ENCODE measurements around the gene P2RX1.

P2RX1 gene

GRCh38 chr17:3929764-3930163, 13.5 kb upstream of the P2RX1 start:
- Histone ChIP-seq H3K9me3 (ENCODE audit: control insufficient read depth, low read depth, low read length) (no peaks in the 10 kb centered on the region), H3K36me3 (ENCODE audit: control insufficient read depth, low read depth, low read length) (no peaks in the 10 kb centered on the region), H3K9ac (ENCODE audit: low read length) (no peak overlapping the region)

GRCh38 chr17:3929181-3929580, 12.9 kb upstream of the P2RX1 start:
- Histone ChIP-seq H3K9ac (ENCODE audit: low read length) (no peak overlapping the region), H3K4me3 (ENCODE audit: low read length) (no peak overlapping the region), H3K27me3 (ENCODE audit: control insufficient read depth, insufficient read depth, low read length) (no peaks in the 10 kb centered on the region), H3K4me1 (ENCODE audit: control insufficient read depth, low read depth, low read length) (no peaks in the 10 kb centered on the region), H3K36me3 (ENCODE audit: control insufficient read depth, low read depth, low read length) (no peaks in the 10 kb centered on the region), H3K9me3 (ENCODE audit: control insufficient read depth, low read depth, low read length) (no peaks in the 10 kb centered on the region), H3K27ac (ENCODE audit: low read length) (no peak overlapping the region)

More at GRCh38 chr17:3929764-3930163, 13.5 kb upstream of the P2RX1 start:
- Histone ChIP-seq H3K27ac (ENCODE audit: low read length) (no peak overlapping the region), H3K27me3 (ENCODE audit: control insufficient read depth, insufficient read depth, low read length) (no peaks in the 10 kb centered on the region), H3K4me1 (ENCODE audit: control insufficient read depth, low read depth, low read length) (no peaks in the 10 kb centered on the region), H3K4me3 (ENCODE audit: low read length) (no peak overlapping the region)

GRCh38 chr17:3928406-3928805, 12.1 kb upstream of the P2RX1 start:
- H3K9ac ChIP-seq (ENCODE audit: low read length), result no peak overlapping the region
- no peak overlapping the region for H3K4me3 ChIP-seq (ENCODE audit: low read length)
- no peaks in the 10 kb centered on the region for H3K4me1 ChIP-seq (ENCODE audit: control insufficient read depth, low read depth, low read length)
- H3K36me3 ChIP-seq (ENCODE audit: control insufficient read depth, low read depth, low read length), result no peaks in the 10 kb centered on the region
- H3K9me3 ChIP-seq (ENCODE audit: control insufficient read depth, low read depth, low read length), result no peaks in the 10 kb centered on the region
- H3K27ac ChIP-seq (ENCODE audit: low read length), result no peak overlapping the region
- no peaks in the 10 kb centered on the region for H3K27me3 ChIP-seq (ENCODE audit: control insufficient read depth, insufficient read depth, low read length)

GRCh38 chr17:3927628-3928340, 11.5 kb upstream of the P2RX1 start:
- no peaks in the 10 kb centered on the region for H3K27me3 ChIP-seq (ENCODE audit: control insufficient read depth, insufficient read depth, low read length)
- no peaks in the 10 kb centered on the region for H3K4me1 ChIP-seq (ENCODE audit: control insufficient read depth, low read depth, low read length)
- H3K36me3 ChIP-seq (ENCODE audit: control insufficient read depth, low read depth, low read length), result no peaks in the 10 kb centered on the region
- no peak overlapping the region for H3K27ac ChIP-seq (ENCODE audit: low read length)
- H3K9me3 ChIP-seq (ENCODE audit: control insufficient read depth, low read depth, low read length), result no peaks in the 10 kb centered on the region
- H3K9ac ChIP-seq (ENCODE audit: low read length), result no peak overlapping the region
- no peak overlapping the region for H3K4me3 ChIP-seq (ENCODE audit: low read length)

- no peaks in the 10 kb centered on the region for H3K9me3 ChIP-seq (ENCODE audit: control insufficient read depth, low read depth, low read length)
- no peak overlapping the region for H3K9ac ChIP-seq (ENCODE audit: low read length)
- no peaks in the 10 kb centered on the region for H3K27me3 ChIP-seq (ENCODE audit: control insufficient read depth, insufficient read depth, low read length)
- H3K27ac ChIP-seq (ENCODE audit: low read length), result no peak overlapping the region
- no peak overlapping the region for H3K4me3 ChIP-seq (ENCODE audit: low read length)
- H3K4me1 ChIP-seq (ENCODE audit: control insufficient read depth, low read depth, low read length), result no peaks in the 10 kb centered on the region
- H3K36me3 ChIP-seq (ENCODE audit: control insufficient read depth, low read depth, low read length), result no peaks in the 10 kb centered on the region
These were observed 10.8 kb upstream of the P2RX1 start for GRCh38 chr17:3926860-3927627.

- Histone ChIP-seq H3K4me1 (ENCODE audit: control insufficient read depth, low read depth, low read length) (no peaks in the 10 kb centered on the region), H3K4me3 (ENCODE audit: low read length) (no peak overlapping the region), H3K9me3 (ENCODE audit: control insufficient read depth, low read depth, low read length) (no peaks in the 10 kb centered on the region), H3K9ac (ENCODE audit: low read length) (no peak overlapping the region), H3K27me3 (ENCODE audit: control insufficient read depth, insufficient read depth, low read length) (no peaks in the 10 kb centered on the region), H3K27ac (ENCODE audit: low read length) (no peak overlapping the region), H3K36me3 (ENCODE audit: control insufficient read depth, low read depth, low read length) (no peaks in the 10 kb centered on the region)
These were observed 9.6 kb upstream of the P2RX1 start for GRCh38 chr17:3925684-3926485.

- no peaks in the 10 kb centered on the region for H3K36me3 ChIP-seq (ENCODE audit: control insufficient read depth, low read depth, low read length)
- no peaks in the 10 kb centered on the region for H3K27me3 ChIP-seq (ENCODE audit: control insufficient read depth, insufficient read depth, low read length)
- H3K9me3 ChIP-seq (ENCODE audit: control insufficient read depth, low read depth, low read length), result no peaks in the 10 kb centered on the region
- H3K9ac ChIP-seq (ENCODE audit: low read length), result no peak overlapping the region
- H3K4me3 ChIP-seq (ENCODE audit: low read length), result no peak overlapping the region
- no peaks in the 10 kb centered on the region for H3K4me1 ChIP-seq (ENCODE audit: control insufficient read depth, low read depth, low read length)
- no peak overlapping the region for H3K27ac ChIP-seq (ENCODE audit: low read length)
These were observed 8.5 kb upstream of the P2RX1 start for GRCh38 chr17:3924512-3925350.

GRCh38 chr17:3923466-3924190, 7.4 kb upstream of the P2RX1 start:
- Histone ChIP-seq H3K36me3 (ENCODE audit: control insufficient read depth, low read depth, low read length) (no peaks in the 10 kb centered on the region), H3K4me3 (ENCODE audit: low read length) (no peak overlapping the region), H3K27me3 (ENCODE audit: control insufficient read depth, insufficient read depth, low read length) (no peaks in the 10 kb centered on the region), H3K27ac (ENCODE audit: low read length) (no peak overlapping the region), H3K9me3 (ENCODE audit: control insufficient read depth, low read depth, low read length) (no peaks in the 10 kb centered on the region), H3K4me1 (ENCODE audit: control insufficient read depth, low read depth, low read length) (no peaks in the 10 kb centered on the region), H3K9ac (ENCODE audit: low read length) (no peak overlapping the region)

- H3K4me3 ChIP-seq (ENCODE audit: low read length), result no peak overlapping the region
- no peaks in the 10 kb centered on the region for H3K4me1 ChIP-seq (ENCODE audit: control insufficient read depth, low read depth, low read length)
- H3K27ac ChIP-seq (ENCODE audit: low read length), result no peak overlapping the region
- no peak overlapping the region for H3K9ac ChIP-seq (ENCODE audit: low read length)
- H3K27me3 ChIP-seq (ENCODE audit: control insufficient read depth, insufficient read depth, low read length), result no peaks in the 10 kb centered on the region
- H3K36me3 ChIP-seq (ENCODE audit: control insufficient read depth, low read depth, low read length), result no peaks in the 10 kb centered on the region
- no peaks in the 10 kb centered on the region for H3K9me3 ChIP-seq (ENCODE audit: control insufficient read depth, low read depth, low read length)
These were observed 6.5 kb upstream of the P2RX1 start for GRCh38 chr17:3922765-3923164.

- Histone ChIP-seq H3K9me3 (ENCODE audit: control insufficient read depth, low read depth, low read length) (no peaks in the 10 kb centered on the region), H3K9ac (ENCODE audit: low read length) (no peak overlapping the region), H3K4me1 (ENCODE audit: control insufficient read depth, low read depth, low read length) (no peaks in the 10 kb centered on the region), H3K4me3 (ENCODE audit: low read length) (no peak overlapping the region), H3K27ac (ENCODE audit: low read length) (no peak overlapping the region), H3K27me3 (ENCODE audit: control insufficient read depth, insufficient read depth, low read length) (no peaks in the 10 kb centered on the region), H3K36me3 (ENCODE audit: control insufficient read depth, low read depth, low read length) (no peaks in the 10 kb centered on the region)
These were observed 5.4 kb upstream of the P2RX1 start for GRCh38 chr17:3921502-3922319.
